Hepatocyte (in vitro differentiated cells): ENCODE data around the gene ADAD2. TPM values are rescaled to one million over a fixed set of nuclear protein-coding genes. Genes with fewer than 3 reads are reported as not detected.
A peak's percentile ranks its signal among the peaks of the same experiment; 100 is the strongest.

Experiments
- DNase-seq: peaks from one replicate; pipeline ENCODE4 v3.0.0-alpha.2; 2016; ENCODE audit warnings: low spot score
- H2AFZ ChIP-seq: fragments of 200-600 bp; sonication (generic); 2 replicates; pipeline ENCODE4 v1.6.0; 2016; ENCODE audit warnings: antibody characterized with exemption, mild to moderate bottlenecking
- H3K27ac ChIP-seq: fragments of 200-600 bp; sonication (generic); 2 replicates; pipeline ENCODE4 v1.5.1; 2016; ENCODE audit warnings: mild to moderate bottlenecking
- H3K27me3 ChIP-seq: fragments of 200-600 bp; sonication (generic); 2 replicates; pipeline ENCODE4 v1.6.1; 2016
- H3K36me3 ChIP-seq: fragments of 200-600 bp; sonication (generic); replicated peaks from 2 replicates; pipeline ENCODE4 v1.5.1; 2016; ENCODE audit warnings: low read depth; ENCODE audit not compliant: insufficient read depth
- H3K4me1 ChIP-seq: fragments of 200-600 bp; sonication (generic); 2 replicates; pipeline ENCODE4 v1.5.1; 2016; ENCODE audit warnings: mild to moderate bottlenecking, moderate library complexity; ENCODE audit not compliant: insufficient read depth
- H3K4me2 ChIP-seq: fragments of 200-600 bp; sonication (generic); 2 replicates; pipeline ENCODE4 v1.6.0; 2016
- H3K4me3 ChIP-seq: fragments of 200-600 bp; sonication (generic); 2 replicates; pipeline ENCODE4 v1.5.1; 2016; ENCODE audit warnings: mild to moderate bottlenecking
- H3K79me2 ChIP-seq: fragments of 200-600 bp; sonication (generic); 2 replicates; pipeline ENCODE4 v1.6.0; 2017; ENCODE audit warnings: mild to moderate bottlenecking
- H3K9me2 ChIP-seq: fragments of 200-600 bp; sonication (generic); replicated peaks from 2 replicates; pipeline ENCODE4 v1.6.0; 2017; ENCODE audit warnings: mild to moderate bottlenecking; ENCODE audit not compliant: insufficient read depth
- H3K9me3 ChIP-seq: fragments of 200-600 bp; sonication (generic); 2 replicates; pipeline ENCODE4 v1.5.1; 2016; ENCODE audit warnings: low read depth, mild to moderate bottlenecking
- H4K20me1 ChIP-seq: fragments of 200-600 bp; sonication (generic); 2 replicates; pipeline ENCODE4 v1.6.0; 2016; ENCODE audit warnings: mild to moderate bottlenecking; ENCODE audit not compliant: insufficient read depth, poor library complexity, severe bottlenecking
- CTCF ChIP-seq: fragments of 200-600 bp; sonication (generic); IDR thresholded peaks from 2 replicates; pipeline ENCODE4 v1.5.1; 2016; ENCODE audit warnings: antibody characterized with exemption, mild to moderate bottlenecking; ENCODE audit not compliant: poor library complexity
- EZH2 ChIP-seq: fragments of 200-600 bp; sonication (generic); IDR thresholded peaks from 2 replicates; pipeline ENCODE4 v1.6.1; 2016; ENCODE audit warnings: antibody characterized with exemption, mild to moderate bottlenecking, borderline replicate concordance
- EZH2phosphoT487 ChIP-seq: fragments of 200-600 bp; sonication (generic); IDR thresholded peaks from one replicate; pipeline ENCODE4 v1.6.1; 2018; ENCODE audit warnings: antibody characterized with exemption, mild to moderate bottlenecking, low read depth, moderate library complexity; ENCODE audit not compliant: unreplicated experiment, severe bottlenecking
- WGBS: methylation state at CpG from one replicate; pipeline ENCODE4 v1.1.6; 2016; ENCODE audit warnings: low lambda C conversion rate; ENCODE audit errors: missing lambda C conversion rate; 5-methylcytosine and 5-hydroxymethylcytosine counted together
- polyA plus RNA-seq: library from polyadenylated mRNA; unstranded; fragments of >200 nt; fragmentation: Nextera tagmentation; extraction: Ambion mirVana; gene quantifications from 2 replicates; pipeline ENCODE4 v1.2.1, GENCODE V29; 2016
- total RNA-seq: library from RNA; depleted of rRNA; stranded (reverse); fragments of >200 nt; gene quantifications from 2 replicates; pipeline ENCODE4 v1.2.3, GENCODE V29; 2014

ADAD2 gene
- total and polyA plus RNA-seq, 2 experiments from 2014 or later, result 0.30 TPM; not detected in 1

GRCh38 chr16:84144209-84144858 lies 46.6 kb upstream of the ADAD2 start:
- under 1% methylated on average over 31 of the region's 39 CpGs for WGBS
- TF ChIP-seq EZH2phosphoT487, result no peak
- TF ChIP-seq CTCF, result peak; percentile 20

DNA sequence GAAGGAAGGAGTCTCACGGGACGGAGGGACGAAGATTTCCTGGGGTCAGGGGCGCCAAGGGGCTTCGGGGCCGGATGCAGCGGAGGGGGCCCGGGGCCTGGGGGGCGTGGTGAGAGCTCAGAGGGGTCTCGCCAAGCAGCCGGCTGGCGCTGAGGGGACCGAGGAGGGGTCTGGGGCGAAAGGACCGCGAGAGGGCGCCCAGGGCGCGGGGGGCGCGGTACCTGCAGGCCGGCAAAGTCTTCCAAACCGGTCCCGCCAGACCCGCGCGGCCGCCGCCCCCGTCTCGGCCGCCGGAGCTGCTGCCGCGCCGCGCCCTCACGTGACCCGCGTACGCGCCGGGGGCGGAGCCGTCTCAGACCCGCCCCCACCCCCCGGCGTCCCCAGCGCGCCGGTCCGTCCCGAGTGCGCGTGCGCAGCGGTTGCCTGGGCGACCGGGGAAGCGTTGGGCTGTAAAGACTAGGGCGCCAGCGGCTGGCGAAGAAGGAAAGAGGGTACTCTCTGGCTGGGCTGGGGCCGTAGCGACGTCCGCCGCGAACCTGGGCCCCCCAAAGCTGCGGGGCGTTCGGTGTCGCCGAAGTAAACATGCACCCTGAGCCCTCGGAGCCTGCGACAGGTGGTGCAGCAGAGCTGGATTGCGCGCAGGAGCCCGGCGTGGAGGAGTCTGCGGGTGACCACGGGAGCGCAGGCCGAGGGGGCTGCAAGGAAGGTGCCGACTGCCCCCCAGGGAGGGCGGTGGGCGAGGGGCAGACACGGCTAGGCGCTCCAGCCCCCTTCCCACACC lies 45.9 kb upstream of the ADAD2 start, which contains the start of the genes DNAAF1 and HSDL1:
Gene DNAAF1, plus strand, starts transcription at position 450 of the 781 bp plus-strand sequence. Its CDS starts 133 bp downstream, at position 583.
Gene HSDL1, minus strand, starts transcription at position 319 of the 781 bp plus-strand sequence. CDS start 13,856 bp downstream, outside the sequence.
- peaks cover 46% of the 10 kb centered on the region for H3K79me2 ChIP-seq
- H3K9me3 ChIP-seq, result no peaks in the 10 kb centered on the region
- H3K4me3 ChIP-seq, result peak within 1 kb of the TSS; percentile 99
- WGBS, result under 1% methylated on average over 48 of the region's 89 CpGs
- H4K20me1 ChIP-seq, result no peaks in the 10 kb centered on the region
- peak within 1 kb of the TSS; percentile 91 for H3K4me2 ChIP-seq
- H3K27ac ChIP-seq, result peak within 1 kb of the TSS; percentile 83
- no peaks in the 10 kb centered on the region for H3K36me3 ChIP-seq
- H3K27me3 ChIP-seq, result no peaks in the 10 kb centered on the region
- H3K4me1 ChIP-seq, result peaks cover 9% of the 10 kb centered on the region
- peak; percentile 97 for DNase-seq
- H3K9me2 ChIP-seq, result no peaks in the 10 kb centered on the region
- peak within 1 kb of the TSS; percentile 93 for H2AFZ ChIP-seq
- TF ChIP-seq EZH2 (no peak), CTCF (peak; percentile 33), EZH2phosphoT487 (no peak)

More at GRCh38 chr16:84144209-84144858, 46.6 kb upstream of the ADAD2 start:
- Histone ChIP-seq H3K27ac (peak overlapping the region; percentile 83), H3K9me3 (no peaks in the 10 kb centered on the region), H3K4me3 (peak overlapping the region; percentile 99), H3K4me1 (peaks cover 14% of the 10 kb centered on the region), H3K4me2 (peak overlapping the region; percentile 89), H3K9me2 (no peaks in the 10 kb centered on the region), H3K27me3 (no peaks in the 10 kb centered on the region), H3K79me2 (peaks cover 53% of the 10 kb centered on the region), H4K20me1 (no peaks in the 10 kb centered on the region), H3K36me3 (no peaks in the 10 kb centered on the region), H2AFZ (peak overlapping the region; percentile 93)
- DNase-seq, result peak; percentile 50

GRCh38 chr16:84150926-84151325 lies 40.0 kb upstream of the ADAD2 start:
- H3K4me2 ChIP-seq, result no peak overlapping the region
- H3K27ac ChIP-seq, result no peak overlapping the region
- no peaks in the 10 kb centered on the region for H3K9me3 ChIP-seq
- H3K36me3 ChIP-seq, result no peaks in the 10 kb centered on the region
- WGBS, result 81% methylated on average over 3 of the region's 3 CpGs
- no peaks in the 10 kb centered on the region for H3K9me2 ChIP-seq
- no peak overlapping the region for H3K4me3 ChIP-seq
- H2AFZ ChIP-seq, result no peak overlapping the region
- no peaks in the 10 kb centered on the region for H3K79me2 ChIP-seq
- TF ChIP-seq EZH2, result no peak
- no peak for TF ChIP-seq EZH2phosphoT487
- TF ChIP-seq CTCF, result no peak
- H3K27me3 ChIP-seq, result no peaks in the 10 kb centered on the region
- no peak for DNase-seq
- no peaks in the 10 kb centered on the region for H4K20me1 ChIP-seq
- no peaks in the 10 kb centered on the region for H3K4me1 ChIP-seq
